HUES64 (cell line): ENCODE measurements around the gene SPDL1.
"Not testable (repeated sequence)": the region's sequence is repeated elsewhere in the genome, so short reads cannot be mapped to it uniquely, and the experiment has no call there.

Experiments used
- H3K27ac ChIP-seq: 2 replicates; pipeline ENCODE4 v1.7.0; 2013; ENCODE audit warnings: low read depth, low read length, inconsistent platforms
- H3K27me3 ChIP-seq: 2 replicates; pipeline ENCODE4 v1.6.1; 2013; ENCODE audit warnings: mild to moderate bottlenecking, low read length; ENCODE audit not compliant: insufficient read depth
- H3K36me3 ChIP-seq: 2 replicates; pipeline ENCODE4 v1.6.1; 2013; ENCODE audit warnings: mild to moderate bottlenecking, low read length; ENCODE audit not compliant: insufficient read depth
- H3K4me1 ChIP-seq: 2 replicates; pipeline ENCODE4 v1.6.1; 2013; ENCODE audit warnings: mild to moderate bottlenecking, low read length, moderate library complexity; ENCODE audit not compliant: insufficient read depth
- H3K4me3 ChIP-seq: 2 replicates; pipeline ENCODE4 v1.5.1; 2013; ENCODE audit warnings: mild to moderate bottlenecking, low read length, moderate library complexity
- H3K9ac ChIP-seq: 2 replicates; pipeline ENCODE4 v1.6.1; 2013; ENCODE audit warnings: mild to moderate bottlenecking, low read depth, low read length
- H3K9me3 ChIP-seq: 2 replicates; pipeline ENCODE4 v1.6.1; 2013; ENCODE audit warnings: low read depth, low read length; ENCODE audit not compliant: insufficient read depth
- WGBS: fragments of 150-250, 120-280 bp; methylation state at CpG from one replicate; pipeline ENCODE4 v1.1.7; 2013; ENCODE audit warnings: missing lambda C conversion rate; 5-methylcytosine and 5-hydroxymethylcytosine counted together

The SPDL1 gene

DNA sequence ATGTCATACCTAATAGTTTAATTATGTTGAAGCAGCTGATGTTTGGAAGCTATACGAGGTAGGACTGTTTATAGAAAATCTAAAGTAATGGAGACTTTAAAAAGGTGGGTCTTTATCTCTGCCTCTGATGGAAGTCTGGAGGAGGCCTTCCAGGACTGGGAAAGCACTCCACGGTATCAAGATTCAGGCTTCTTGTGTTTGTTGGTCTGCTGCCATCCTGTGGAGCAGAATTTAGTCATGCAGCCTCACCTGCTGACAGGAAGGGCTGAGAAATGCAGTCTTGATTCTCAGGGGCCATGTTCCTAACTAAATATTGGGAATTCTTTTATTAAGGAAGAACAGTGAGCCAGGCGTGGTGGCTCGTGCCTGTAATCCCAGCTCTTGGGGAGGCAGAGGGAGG lies 15.9 kb downstream of the SPDL1 start:
- H3K27ac ChIP-seq, result no peak overlapping the region
- no peaks in the 10 kb centered on the region for H3K4me1 ChIP-seq
- H3K36me3 ChIP-seq, result peaks cover 100% of the 10 kb centered on the region
- H3K9me3 ChIP-seq, result no peaks in the 10 kb centered on the region
- 94% methylated on average over 4 of the region's 4 CpGs for WGBS
- H3K27me3 ChIP-seq, result no peaks in the 10 kb centered on the region
- H3K9ac ChIP-seq, result no peak overlapping the region
- no peak overlapping the region for H3K4me3 ChIP-seq

DNA sequence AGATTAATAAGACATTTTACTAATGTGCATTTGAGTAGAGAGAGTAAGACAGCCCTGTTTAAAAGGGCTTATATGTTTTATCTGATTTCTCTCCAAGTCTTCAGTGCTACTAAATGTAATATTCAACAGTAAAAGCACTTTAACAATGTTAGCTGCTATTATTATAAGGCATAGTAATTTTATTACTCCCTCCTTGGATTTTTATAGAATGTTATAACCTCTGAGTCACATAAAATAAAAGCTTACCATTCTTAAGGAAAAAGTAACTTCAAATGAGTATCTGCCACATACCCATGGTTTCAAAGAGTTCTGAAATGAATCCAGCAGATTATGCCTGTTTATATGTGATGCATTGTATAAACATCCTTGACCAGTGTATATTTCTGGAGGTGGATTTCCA lies 19.0 kb downstream of the SPDL1 start:
- H3K36me3 ChIP-seq, result peaks cover 79% of the 10 kb centered on the region
- H3K9ac ChIP-seq, result no peak overlapping the region
- no peaks in the 10 kb centered on the region for H3K27me3 ChIP-seq
- H3K4me3 ChIP-seq, result no peak overlapping the region
- H3K27ac ChIP-seq, result no peak overlapping the region
- no peaks in the 10 kb centered on the region for H3K4me1 ChIP-seq
- H3K9me3 ChIP-seq, result no peaks in the 10 kb centered on the region

DNA sequence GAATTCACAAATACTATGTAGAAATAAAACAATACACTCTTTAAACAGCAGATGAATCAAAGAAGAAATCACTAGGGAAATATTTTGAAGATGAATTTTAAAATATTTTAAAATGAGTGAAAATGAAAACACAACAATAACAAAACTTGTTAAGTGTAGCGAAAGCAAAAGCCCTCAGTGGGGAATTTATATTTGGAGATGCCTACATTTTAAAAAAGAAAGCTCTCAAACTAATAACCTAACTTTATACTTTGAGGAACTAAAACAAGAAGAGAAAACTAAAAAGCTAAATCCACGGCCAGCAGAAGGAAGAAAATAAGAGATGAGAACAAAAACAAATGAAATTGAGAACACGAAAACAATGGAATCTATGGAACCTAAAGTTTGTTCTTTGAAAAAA lies 22.7 kb downstream of the SPDL1 start:
- Histone ChIP-seq H3K4me1 (no peaks in the 10 kb centered on the region), H3K36me3 (peaks cover 41% of the 10 kb centered on the region), H3K4me3 (no peak overlapping the region), H3K9me3 (no peaks in the 10 kb centered on the region), H3K27ac (no peak overlapping the region), H3K27me3 (no peaks in the 10 kb centered on the region), H3K9ac (no peak overlapping the region)
- 93% methylated on average over 2 of the region's 3 CpGs for WGBS

DNA sequence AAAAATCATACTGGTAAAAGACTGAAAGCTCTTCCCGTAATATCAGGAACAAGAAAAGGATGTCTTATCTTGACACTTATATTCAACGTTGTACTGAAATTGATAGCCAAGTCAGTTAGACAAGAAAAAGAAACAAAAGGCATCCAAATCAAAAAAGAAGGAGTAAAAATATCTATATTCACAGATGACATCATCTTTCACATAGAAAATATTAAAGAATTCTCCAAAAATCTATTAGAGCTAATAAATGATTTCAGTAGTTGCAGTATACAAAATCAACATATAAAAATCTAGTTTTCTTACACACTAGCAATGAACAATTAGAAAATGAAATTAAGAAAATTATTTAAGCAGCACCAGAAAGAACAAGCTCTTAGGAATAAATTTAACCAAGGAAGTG lies 24.3 kb downstream of the SPDL1 start:
- no peak overlapping the region for H3K9ac ChIP-seq
- H3K27ac ChIP-seq, result no peak overlapping the region
- H3K4me1 ChIP-seq, result no peaks in the 10 kb centered on the region
- no peaks in the 10 kb centered on the region for H3K27me3 ChIP-seq
- H3K9me3 ChIP-seq, result no peaks in the 10 kb centered on the region
- peaks cover 25% of the 10 kb centered on the region for H3K36me3 ChIP-seq
- no peak overlapping the region for H3K4me3 ChIP-seq
- 91% methylated on average over 2 of the region's 2 CpGs for WGBS

DNA sequence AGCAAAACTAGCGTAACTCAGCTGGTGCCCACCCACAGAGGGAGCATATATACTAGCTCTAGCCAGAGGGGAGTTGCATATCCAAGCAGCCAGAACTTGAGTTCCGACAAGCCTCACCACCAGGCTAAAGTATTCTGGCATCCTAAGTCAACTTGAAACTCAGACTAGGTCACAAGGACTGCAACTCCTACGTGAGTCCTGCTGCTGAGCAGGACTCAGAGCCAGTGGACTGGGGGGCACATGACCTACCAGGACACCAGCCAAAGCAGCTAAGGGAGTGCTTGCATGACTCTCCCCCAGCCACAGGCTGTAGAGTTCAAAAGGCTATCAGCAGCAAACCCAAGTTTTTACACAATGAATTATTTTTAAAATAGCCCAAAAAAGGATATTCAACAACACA lies 26.1 kb downstream of the SPDL1 start:
- Histone ChIP-seq H3K27ac (no peak overlapping the region), H3K9me3 (no peaks in the 10 kb centered on the region)
- 87% methylated on average over 3 of the region's 3 CpGs for WGBS

DNA sequence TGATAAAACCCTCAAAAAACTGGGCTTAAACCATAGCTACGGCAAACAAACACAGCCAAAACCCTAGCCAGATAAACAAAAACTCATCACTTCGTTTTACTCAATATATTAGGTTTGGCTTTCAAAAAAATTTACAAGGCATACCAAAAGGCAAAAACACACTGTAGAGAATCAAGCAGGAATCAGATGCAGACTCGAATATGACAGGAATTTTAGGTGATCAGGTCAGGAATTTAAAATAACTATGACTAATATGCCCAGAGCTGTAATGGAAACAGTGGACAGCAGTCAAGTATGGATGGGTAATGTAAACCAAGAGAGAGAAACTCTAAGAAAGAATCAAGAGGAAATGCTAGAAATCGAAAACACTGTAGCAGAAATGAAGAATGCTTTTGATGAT lies 27.0 kb downstream of the SPDL1 start:
- Histone ChIP-seq H3K27me3 (no peaks in the 10 kb centered on the region), H3K4me1 (no peaks in the 10 kb centered on the region), H3K4me3 (no peak overlapping the region), H3K9me3 (no peaks in the 10 kb centered on the region), H3K9ac (no peak overlapping the region), H3K36me3 (no peaks in the 10 kb centered on the region), H3K27ac (no peak overlapping the region)
- 95% methylated on average over 4 of the region's 4 CpGs for WGBS

More for the DNA sequence above, 26.1 kb downstream of the SPDL1 start:
- Histone ChIP-seq H3K4me1 (no peaks in the 10 kb centered on the region), H3K27me3 (no peaks in the 10 kb centered on the region), H3K4me3 (no peak overlapping the region), H3K9ac (no peak overlapping the region), H3K36me3 (peaks cover 7% of the 10 kb centered on the region)

DNA sequence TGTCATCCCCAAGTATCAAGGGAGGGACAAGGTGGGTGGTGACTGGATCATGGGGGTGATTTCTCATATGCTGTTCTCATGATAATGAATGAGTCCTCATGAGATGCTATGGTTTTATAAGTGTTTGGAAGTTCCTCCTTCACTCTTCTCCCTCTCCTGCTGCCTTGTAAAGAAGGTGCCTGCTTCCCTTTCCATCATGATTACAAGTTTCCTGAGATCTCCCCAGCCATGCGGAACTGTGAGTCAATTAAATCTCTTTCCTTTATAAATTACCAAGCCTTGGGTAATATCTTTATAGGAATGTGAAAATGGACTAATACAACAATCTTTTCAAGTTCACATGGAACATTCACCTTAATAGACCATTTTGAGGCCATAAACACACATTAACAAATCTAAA lies 32.0 kb downstream of the SPDL1 start:
- peaks cover 10% of the 10 kb centered on the region; the same call in 1 of the 2 replicates for H3K9me3 ChIP-seq
- H3K36me3 ChIP-seq, result no peaks in the 10 kb centered on the region
- no peak overlapping the region for H3K9ac ChIP-seq
- WGBS, result 100% methylated on average over 1 of the region's 1 CpG
- H3K4me1 ChIP-seq, result no peaks in the 10 kb centered on the region
- no peaks in the 10 kb centered on the region for H3K27me3 ChIP-seq
- no peak overlapping the region for H3K4me3 ChIP-seq
- no peak overlapping the region for H3K27ac ChIP-seq

DNA sequence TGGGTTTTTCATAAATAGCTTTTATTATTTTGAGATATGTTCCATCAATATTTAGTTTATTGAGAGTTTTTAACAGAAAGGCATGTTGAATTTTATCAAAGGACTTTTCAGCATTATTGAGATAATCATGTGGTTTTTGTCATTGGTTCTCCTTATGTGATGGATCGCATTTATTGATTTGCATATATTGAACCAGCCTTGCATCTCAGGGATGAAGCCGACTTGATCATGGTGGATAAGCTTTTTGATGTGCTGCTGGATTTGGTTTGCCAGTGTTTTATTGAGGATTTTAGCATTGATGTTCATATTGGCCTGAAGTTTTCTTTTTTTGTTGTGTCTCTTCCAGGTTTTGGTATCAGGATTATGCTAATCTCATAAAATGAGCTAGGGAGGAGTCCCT lies 40.7 kb downstream of the SPDL1 start:
- not testable (repeated sequence) for H3K4me3 ChIP-seq, H3K27me3 ChIP-seq, H3K9me3 ChIP-seq, H3K9ac ChIP-seq, H3K36me3 ChIP-seq, H3K4me1 ChIP-seq, H3K27ac ChIP-seq
- 94% methylated on average over 2 of the region's 2 CpGs for WGBS

DNA sequence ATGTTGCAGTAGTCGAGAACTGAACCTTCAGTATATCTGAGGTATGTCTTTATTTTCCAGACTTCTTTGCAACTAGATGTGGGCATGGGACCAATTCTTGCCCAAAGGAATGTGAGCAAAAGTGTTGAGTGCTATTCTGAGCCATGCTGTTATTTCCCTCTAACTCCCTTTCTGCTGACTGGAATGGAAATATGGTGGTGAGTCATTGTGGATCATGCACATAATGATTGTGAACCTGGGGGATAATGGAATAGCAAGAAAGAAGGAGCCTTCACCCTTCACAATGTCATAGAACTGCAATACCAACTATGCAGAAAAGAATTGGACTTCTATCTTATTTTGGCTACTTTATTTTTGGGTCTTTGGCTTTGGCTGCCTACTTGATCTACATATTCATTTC lies 43.2 kb downstream of the SPDL1 start:
- no peaks in the 10 kb centered on the region for H3K36me3 ChIP-seq
- H3K27ac ChIP-seq, result no peak overlapping the region
- no peaks in the 10 kb centered on the region for H3K9me3 ChIP-seq
- H3K4me3 ChIP-seq, result no peak overlapping the region
- no peak overlapping the region for H3K9ac ChIP-seq
- H3K27me3 ChIP-seq, result no peaks in the 10 kb centered on the region
- 85% methylated on average over 1 of the region's 1 CpG for WGBS
- H3K4me1 ChIP-seq, result no peaks in the 10 kb centered on the region

DNA sequence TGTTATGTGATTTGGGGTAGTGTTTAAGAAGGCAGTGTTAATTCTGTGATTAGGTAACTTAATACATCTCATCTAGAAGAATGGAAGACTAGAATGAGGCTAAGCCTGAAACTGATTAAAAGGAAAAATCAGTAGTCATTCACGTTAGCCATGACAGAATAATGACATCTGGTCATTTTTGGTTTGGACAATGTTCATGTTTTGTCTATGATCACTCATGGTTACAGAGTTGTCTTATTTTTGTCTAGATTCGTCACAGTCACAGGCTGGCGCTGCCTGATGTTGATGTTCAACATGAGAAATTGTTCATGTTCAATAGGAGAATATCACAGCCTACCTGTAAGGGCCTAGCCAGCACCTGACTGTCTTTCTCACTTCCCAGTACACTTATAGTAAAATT lies 44.0 kb downstream of the SPDL1 start:
- H3K9me3 ChIP-seq, result no peaks in the 10 kb centered on the region
- H3K27me3 ChIP-seq, result no peaks in the 10 kb centered on the region
- no peak overlapping the region for H3K27ac ChIP-seq
- no peaks in the 10 kb centered on the region for H3K4me1 ChIP-seq
- H3K4me3 ChIP-seq, result no peak overlapping the region
- H3K9ac ChIP-seq, result no peak overlapping the region
- H3K36me3 ChIP-seq, result no peaks in the 10 kb centered on the region
- WGBS, result 95% methylated on average over 3 of the region's 3 CpGs

DNA sequence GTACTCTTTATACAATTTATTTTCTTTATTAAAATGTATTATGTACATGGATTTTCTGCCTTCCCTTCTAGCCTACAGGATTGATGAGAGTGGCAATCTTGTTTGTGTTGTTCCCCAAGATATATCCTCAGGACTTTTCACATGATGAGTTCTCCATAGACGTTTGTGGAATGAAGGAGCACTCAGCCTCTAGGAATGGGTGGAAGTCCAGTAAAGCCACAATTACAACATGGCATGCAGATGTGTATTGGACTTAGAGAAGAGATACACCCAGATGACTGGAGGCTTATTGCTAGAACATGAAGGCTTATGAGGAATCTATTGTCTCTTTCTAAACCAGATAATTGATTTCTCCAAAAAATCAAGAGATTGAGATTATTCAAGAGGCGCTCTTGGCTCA lies 45.3 kb downstream of the SPDL1 start:
- Histone ChIP-seq H3K4me1 (no peaks in the 10 kb centered on the region), H3K9me3 (no peaks in the 10 kb centered on the region), H3K27ac (no peak overlapping the region), H3K27me3 (no peaks in the 10 kb centered on the region), H3K9ac (no peak overlapping the region), H3K4me3 (no peak overlapping the region), H3K36me3 (no peaks in the 10 kb centered on the region)
- 100% methylated on average over 1 of the region's 2 CpGs for WGBS

DNA sequence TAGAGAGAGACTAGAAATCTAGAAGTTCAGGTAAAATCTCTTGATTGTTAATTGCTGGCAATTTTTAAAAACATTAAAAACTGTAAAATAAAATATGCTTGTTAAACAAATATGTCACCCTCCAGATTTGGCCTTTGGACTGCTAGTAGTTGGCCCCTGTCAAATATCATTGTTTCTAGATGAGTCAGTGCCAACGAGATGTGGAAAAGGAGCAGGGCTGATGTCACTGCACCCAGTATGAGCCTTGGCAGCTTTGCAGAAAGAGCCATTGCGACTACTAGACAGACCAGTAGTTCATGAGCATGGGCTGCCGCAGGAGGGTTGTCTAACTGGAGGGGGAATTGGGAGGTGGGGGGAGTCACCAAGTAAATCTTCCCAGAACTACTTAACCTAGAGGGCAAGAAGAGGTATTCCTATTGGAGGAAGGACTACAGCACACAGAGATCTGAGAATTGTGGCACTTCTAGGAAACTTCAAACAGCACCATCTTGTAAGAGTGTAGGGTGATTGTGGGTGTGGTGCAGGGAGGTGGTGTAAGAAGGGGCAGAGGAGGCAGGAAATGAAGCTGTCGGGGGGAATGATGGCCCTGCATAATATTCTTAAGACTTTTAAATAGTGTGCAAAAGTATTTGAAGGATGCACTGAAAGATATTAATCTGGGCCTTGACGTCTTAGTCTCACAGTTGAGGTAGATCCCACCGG lies 46.4 kb downstream of the SPDL1 start:
- no peaks in the 10 kb centered on the region for H3K36me3 ChIP-seq
- H3K9ac ChIP-seq, result no peak overlapping the region
- no peaks in the 10 kb centered on the region for H3K4me1 ChIP-seq
- H3K27me3 ChIP-seq, result no peaks in the 10 kb centered on the region
- 85% methylated on average over 6 of the region's 6 CpGs for WGBS
- H3K9me3 ChIP-seq, result peaks cover 6% of the 10 kb centered on the region; the same call in 1 of the 2 replicates
- no peak overlapping the region for H3K4me3 ChIP-seq
- H3K27ac ChIP-seq, result no peak overlapping the region
